Muscle of leg (tissue), 11 donors: ENCODE measurements around the gene RNF213. TPM values are rescaled to one million over a fixed set of nuclear protein-coding genes. Genes with fewer than 3 reads are reported as not detected.

Source experiments
- DNase-seq: peaks from one replicate; pipeline ENCODE4 v3.0.0; 2013
- H3K27ac ChIP-seq: one replicate; pipeline ENCODE4 v1.5.1; 2013; ENCODE audit warnings: mild to moderate bottlenecking, low read length, control low read depth
- H3K27me3 ChIP-seq: one replicate; pipeline ENCODE4 v1.6.1; 2013; ENCODE audit warnings: low read length; ENCODE audit not compliant: control insufficient read depth, insufficient read depth
- H3K36me3 ChIP-seq: one replicate; pipeline ENCODE4 v1.6.1; 2013; ENCODE audit warnings: low read length; ENCODE audit not compliant: control insufficient read depth, insufficient read depth
- H3K4me1 ChIP-seq: one replicate; pipeline ENCODE4 v1.6.1; 2013; ENCODE audit warnings: low read length; ENCODE audit not compliant: control insufficient read depth, insufficient read depth
- H3K4me3 ChIP-seq: one replicate; pipeline ENCODE4 v1.5.1; 2013; ENCODE audit warnings: low read length, control low read depth
- H3K9me3 ChIP-seq: replicated peaks from 2 replicates; pipeline ENCODE4 v1.6.1; 2013; ENCODE audit warnings: low read depth, low read length; ENCODE audit not compliant: control insufficient read depth
- WGBS: methylation state at CpG from one replicate; pipeline ENCODE4 v1.1.5; 2013; ENCODE audit warnings: missing lambda C conversion rate; ENCODE audit not compliant: insufficient coverage; 5-methylcytosine and 5-hydroxymethylcytosine counted together
- polyA plus RNA-seq, 8 donors: library from polyadenylated mRNA; unstranded; fragments of 120-200 nt; gene quantifications; one replicate each; pipeline versions ENCODE4 v1.2.1 to v1.2.3, GENCODE V29; 2013; ENCODE audit warnings: inconsistent platforms in 1 of 8, low replicate concordance in 1 of 8; ENCODE audit not compliant: insufficient read length in 8 of 8, insufficient read depth in 1 of 8
- total RNA-seq: library from RNA; stranded (reverse); fragments of 120-200 nt; gene quantifications from one replicate; pipeline ENCODE4 v1.2.4, GENCODE V29; 2013

The RNF213 gene
- total and polyA plus RNA-seq, 9 donors: 23.0 to 43.0 (median 32.9) TPM

DNA sequence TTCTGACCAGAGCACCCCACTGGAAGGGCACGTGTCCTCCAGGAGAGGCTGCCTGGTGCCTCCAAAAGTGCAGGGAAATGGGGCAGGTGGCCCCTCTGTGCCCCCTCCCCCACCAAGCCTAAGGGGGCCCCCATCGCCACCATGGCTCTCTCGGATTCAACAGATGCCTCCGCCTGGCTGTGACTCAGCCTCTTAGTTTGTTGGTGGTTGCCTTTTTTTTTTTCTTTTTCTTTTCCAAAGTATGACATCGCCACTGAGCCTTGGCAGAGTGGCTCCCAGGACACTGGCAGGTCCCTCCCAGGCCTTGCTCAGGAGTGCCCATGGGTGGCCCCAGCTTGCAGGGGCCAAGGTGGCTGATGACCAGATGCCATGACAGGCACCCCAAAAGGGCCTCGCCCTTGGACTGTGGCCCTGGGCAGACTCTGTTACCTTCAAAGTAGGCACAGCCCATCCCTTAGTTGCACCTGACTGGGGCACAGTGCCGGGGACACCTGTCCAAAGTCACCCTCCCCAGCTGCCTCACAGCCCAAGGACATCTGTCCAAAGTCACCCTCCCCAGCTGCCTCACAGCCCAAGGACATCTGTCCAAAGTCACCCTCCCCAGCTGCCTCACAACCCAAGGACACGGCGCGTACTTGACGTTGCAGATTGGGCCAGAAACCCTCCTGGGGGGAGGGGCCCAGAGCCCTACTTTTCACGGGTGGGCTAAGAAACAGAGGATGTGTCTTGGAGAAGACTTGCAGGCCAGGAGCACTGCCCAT is 186.2 kb downstream of the RNF213 start:
- no peak overlapping the region for H3K4me3 ChIP-seq
- peaks cover 10% of the 10 kb centered on the region for H3K27me3 ChIP-seq
- H3K4me1 ChIP-seq: peaks cover 4% of the 10 kb centered on the region
- no peaks in the 10 kb centered on the region for H3K36me3 ChIP-seq
- no peak for DNase-seq
- 80% methylated on average over 4 of the region's 12 CpGs for WGBS
- H3K27ac ChIP-seq: no peak overlapping the region
- H3K9me3 ChIP-seq: no peaks in the 10 kb centered on the region

DNA sequence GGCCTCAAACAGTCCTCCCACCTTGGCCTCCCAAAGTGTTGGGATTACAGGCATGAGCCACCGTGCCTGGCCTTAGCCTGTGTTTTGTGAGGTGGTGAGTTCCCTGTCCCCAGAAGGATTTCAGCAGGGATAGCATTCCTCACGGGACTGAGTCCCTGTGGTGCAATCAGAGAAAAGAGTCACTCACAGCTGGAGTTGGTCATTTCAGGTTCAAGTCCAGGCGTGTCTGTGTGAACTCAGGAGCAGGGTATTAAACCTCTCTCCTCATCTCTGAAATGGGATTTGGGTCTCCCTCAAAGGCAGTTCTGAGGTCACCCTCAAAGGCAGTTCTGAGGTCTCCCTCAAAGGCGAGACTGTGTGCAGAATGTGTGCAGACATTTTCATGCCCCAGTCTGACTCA is 187.1 kb downstream of the RNF213 start:
- no peaks in the 10 kb centered on the region for H3K36me3 ChIP-seq
- WGBS: 78% methylated on average over 4 of the region's 4 CpGs
- H3K27me3 ChIP-seq: peaks cover 10% of the 10 kb centered on the region
- H3K4me3 ChIP-seq: no peak overlapping the region
- DNase-seq: no peak
- no peaks in the 10 kb centered on the region for H3K9me3 ChIP-seq
- H3K27ac ChIP-seq: no peak overlapping the region
- peaks cover 13% of the 10 kb centered on the region for H3K4me1 ChIP-seq

Other genes starting within 250 kb of the RNF213 start
- 22.6 TPM for gene TBC1D16, start 225.0 kb upstream of the RNF213 start, total RNA-seq
- gene TBC1D16, start 225.0 kb upstream of the RNF213 start, polyA plus RNA-seq: 10 to 100 TPM; 24.3 to 43.8 (median 35.4) TPM
- gene CCDC40, start 224.2 kb upstream of the RNF213 start, total RNA-seq: 4.7 TPM
- 1 to 10 TPM; 3.2 to 7.1 (median 4.3) TPM for gene CCDC40, start 224.2 kb upstream of the RNF213 start, polyA plus RNA-seq
- 14.4 TPM for gene GAA, start 159.3 kb upstream of the RNF213 start, total RNA-seq
- gene GAA, start 159.3 kb upstream of the RNF213 start, polyA plus RNA-seq: 10 to 100 TPM; 20.2 to 37.1 (median 30.7) TPM
- 81.9 TPM for gene EIF4A3, start 113.7 kb upstream of the RNF213 start, total RNA-seq
- gene EIF4A3, start 113.7 kb upstream of the RNF213 start, polyA plus RNA-seq: 10 to 100 TPM; 65.5 to 93.4 (median 78.6) TPM
- 0.27 TPM for gene CARD14, start 90.8 kb upstream of the RNF213 start, total RNA-seq
- gene CARD14, start 90.8 kb upstream of the RNF213 start, polyA plus RNA-seq: 1 to 10 TPM in 1 of 8 donors, under 1 TPM in 7; 0.28 to 1.5 (median 0.57) TPM
- 9.6 TPM for gene SGSH, start 40.5 kb upstream of the RNF213 start, total RNA-seq
- gene SGSH, start 40.5 kb upstream of the RNF213 start, polyA plus RNA-seq: 10 to 100 TPM; 14.3 to 24.9 (median 20.9) TPM
- 7.1 TPM for gene SLC26A11, start 40.4 kb upstream of the RNF213 start, total RNA-seq
- gene SLC26A11, start 40.4 kb upstream of the RNF213 start, polyA plus RNA-seq: 10 to 100 TPM in 3 of 8 donors, 1 to 10 TPM in 5; 8.2 to 15.2 (median 9.4) TPM
- 11.3 TPM for gene ENDOV, start 154.3 kb downstream of the RNF213 start, total RNA-seq
- 10 to 100 TPM; 14.7 to 23.8 (median 20.1) TPM for gene ENDOV, start 154.3 kb downstream of the RNF213 start, polyA plus RNA-seq
- 0.13 TPM for gene NPTX1, start 215.8 kb downstream of the RNF213 start, total RNA-seq
- gene NPTX1, start 215.8 kb downstream of the RNF213 start, polyA plus RNA-seq: under 1 TPM; 0.15 to 0.34 (median 0.23) TPM